ENCODE results near the gene NR5A2.

NR5A2 gene

DNA sequence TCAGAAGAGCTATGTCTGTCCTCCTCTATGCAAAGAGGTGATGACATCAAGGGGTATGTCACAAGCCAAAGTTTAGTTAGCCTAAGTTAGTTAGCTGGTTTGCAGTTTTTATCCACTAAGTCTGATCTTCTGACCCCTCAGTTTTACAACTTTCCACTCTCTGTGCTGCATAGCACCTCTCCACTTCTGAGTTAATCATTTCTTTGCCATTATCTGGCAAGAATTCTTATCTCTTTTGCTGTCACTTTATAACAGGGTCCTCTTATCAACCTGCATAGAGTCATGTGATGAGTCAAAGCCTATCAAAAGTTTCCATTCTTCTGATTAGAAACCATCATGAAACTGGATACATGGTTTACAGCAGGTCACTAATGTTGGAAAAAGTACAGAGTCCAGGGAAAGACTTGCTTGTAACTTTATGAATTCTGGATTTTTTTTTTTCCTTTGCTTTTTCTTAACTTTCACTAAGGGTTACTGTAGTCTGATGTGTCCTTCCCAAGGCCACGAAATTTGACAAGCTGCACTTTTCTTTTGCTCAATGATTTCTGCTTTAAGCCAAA, at the start of gene NR5A2:
Gene NR5A2 (plus strand): TSS at position 447 of the 560 bp plus-strand sequence. CDS start 138 bp downstream, outside the sequence.
- DNase-seq: no peak

DNA sequence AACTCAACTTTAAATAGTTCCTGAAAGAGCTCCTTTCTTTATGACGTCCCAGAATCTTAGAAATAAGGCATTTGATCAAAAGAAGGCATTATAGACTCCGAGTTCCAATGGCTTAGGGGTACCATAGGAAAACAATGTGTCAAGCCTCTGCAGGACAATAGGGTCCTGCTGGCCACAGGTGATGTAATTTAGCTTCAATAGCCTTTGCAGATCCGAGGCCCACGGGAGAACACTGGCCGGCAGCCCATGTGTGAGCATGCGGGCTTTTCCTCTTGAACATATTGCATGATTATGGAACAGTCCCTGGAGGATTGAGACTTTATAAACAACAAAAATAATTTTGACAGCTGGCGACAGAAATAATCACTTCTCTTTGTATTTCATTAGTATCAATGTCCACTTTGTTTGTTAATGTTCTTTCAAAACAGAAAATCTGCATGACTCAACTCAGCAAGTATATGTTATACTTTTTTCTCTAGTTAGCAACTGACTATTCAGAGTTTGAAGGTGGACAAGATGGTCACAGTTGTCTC, 49.0 kb upstream of the NR5A2 start:
- DNase-seq: no peak

GRCh38 chr1:199979071-199979470, 48.4 kb upstream of the NR5A2 start:
- no peak for DNase-seq

- DNase-seq: no peak
These were observed 45.9 kb upstream of the NR5A2 start for GRCh38 chr1:199981584-199981983.

GRCh38 chr1:199982606-199983005, 44.9 kb upstream of the NR5A2 start:
- no peak for DNase-seq

DNA sequence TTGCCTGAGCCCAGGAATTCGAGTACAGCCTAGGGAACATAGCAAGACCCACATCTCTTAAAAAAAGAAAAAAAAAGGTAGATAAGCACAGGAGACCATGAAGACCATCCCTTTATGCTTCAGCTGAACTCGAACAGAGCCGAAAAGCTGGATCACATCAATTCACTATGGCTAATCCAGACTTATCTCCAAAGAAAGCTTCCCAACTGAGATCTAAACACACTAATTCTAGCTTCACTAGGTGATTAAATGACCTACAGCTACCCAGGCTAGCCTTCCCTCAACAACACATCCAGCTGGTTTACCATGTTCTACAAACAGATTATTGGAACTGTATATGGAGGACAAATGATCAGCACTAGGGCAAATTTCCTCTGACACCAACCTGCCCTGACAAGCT, 44.0 kb upstream of the NR5A2 start:
- DNase-seq: no peak

GRCh38 chr1:199995096-199995685, 32.3 kb upstream of the NR5A2 start:
- DNase-seq: no peak

- no peak for DNase-seq
These were observed 22.3 kb upstream of the NR5A2 start for GRCh38 chr1:200005165-200005564.

DNA sequence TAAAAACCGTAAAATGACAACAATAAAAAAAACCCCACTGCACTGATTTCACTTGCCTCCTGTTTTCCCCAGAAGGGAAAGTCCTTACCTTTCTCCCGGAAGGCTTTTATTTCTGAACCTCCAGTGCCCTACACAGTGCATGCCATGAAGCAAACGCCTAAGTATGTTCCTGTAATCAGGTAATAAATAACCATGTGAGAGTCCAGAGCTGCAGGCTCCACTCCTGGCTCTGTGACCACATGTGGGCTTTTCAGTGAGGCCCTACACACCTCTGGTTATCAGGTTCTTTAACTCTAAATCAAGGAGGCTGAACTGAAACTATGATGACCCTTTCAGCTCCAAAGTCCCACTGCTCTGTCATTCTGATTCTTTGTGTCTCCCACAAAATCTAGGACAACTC, 20.8 kb upstream of the NR5A2 start:
- no peak for DNase-seq

DNA sequence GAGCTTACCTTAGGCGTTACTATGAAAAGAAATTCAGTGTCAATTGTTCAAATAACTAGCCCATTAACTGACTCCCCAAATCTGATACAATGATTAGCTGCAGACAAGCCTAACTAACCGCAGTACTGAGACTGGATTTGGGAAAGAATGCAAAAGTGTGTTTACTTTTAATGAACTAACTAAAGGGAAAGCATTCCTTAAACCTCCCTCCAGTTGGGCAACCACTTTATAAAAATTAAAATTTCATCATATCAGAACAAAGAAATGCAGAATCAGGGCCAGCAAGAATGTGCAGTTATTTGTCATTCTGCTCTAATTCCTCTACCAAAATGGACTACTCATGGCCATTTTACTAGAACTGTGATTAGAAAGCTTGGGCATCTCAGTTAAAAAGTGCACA, 11.7 kb upstream of the NR5A2 start:
- no peak for DNase-seq

DNA sequence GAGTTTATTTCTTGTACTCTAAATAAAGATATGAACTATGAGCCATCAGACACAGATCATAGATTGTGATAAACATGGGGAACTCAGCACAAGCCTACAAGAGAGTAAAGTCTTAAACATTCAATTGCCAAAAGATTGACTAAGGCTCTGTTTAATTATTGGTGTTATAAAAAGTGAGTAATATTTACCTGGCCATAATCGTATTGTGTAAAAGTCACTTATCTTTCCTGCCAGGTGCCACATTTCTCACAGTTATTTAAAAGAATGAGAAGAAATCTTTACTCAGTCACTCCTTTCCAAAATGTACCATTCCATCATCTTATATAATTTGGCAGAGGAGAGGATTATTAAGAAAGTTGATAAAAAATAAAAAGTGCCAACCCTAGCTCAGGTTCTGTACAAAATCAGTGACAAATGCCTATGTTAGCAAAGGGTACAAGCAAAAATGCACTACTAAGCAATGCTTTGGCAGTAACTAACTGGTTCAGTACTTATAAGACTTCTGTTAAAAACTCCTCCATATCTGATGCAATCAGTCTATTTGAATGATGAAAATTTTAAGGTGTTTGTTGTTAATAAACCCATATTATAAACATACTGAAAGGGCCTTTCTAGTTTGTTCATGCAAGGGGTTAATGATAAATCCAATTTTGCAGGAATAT, 5.8 kb upstream of the NR5A2 start:
- no peak for DNase-seq

GRCh38 chr1:200022239-200022804, 5.2 kb upstream of the NR5A2 start:
- DNase-seq: no peak

DNA sequence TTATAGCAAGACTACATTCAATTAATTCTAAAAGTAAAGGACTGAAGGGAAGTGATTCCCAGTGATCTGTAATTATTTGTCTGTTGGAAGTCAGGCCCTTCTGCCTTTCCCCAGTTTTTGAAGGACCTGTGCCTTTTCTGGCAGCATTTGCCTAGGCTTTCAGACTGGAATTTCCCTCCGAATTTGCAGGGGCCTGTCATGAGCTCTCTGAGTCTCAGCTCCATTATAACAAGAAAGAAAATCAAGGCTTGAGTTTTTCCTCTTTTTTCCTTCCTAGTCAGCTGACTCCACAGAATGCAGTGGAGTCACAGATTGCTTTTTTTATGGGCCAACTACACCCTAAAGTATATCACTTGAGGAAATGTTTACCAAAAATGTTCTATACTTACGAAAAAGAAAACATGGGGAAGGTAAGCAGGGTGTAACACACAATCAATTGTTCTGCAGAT, 1.1 kb downstream of the NR5A2 start:
- DNase-seq: no peak

DNA sequence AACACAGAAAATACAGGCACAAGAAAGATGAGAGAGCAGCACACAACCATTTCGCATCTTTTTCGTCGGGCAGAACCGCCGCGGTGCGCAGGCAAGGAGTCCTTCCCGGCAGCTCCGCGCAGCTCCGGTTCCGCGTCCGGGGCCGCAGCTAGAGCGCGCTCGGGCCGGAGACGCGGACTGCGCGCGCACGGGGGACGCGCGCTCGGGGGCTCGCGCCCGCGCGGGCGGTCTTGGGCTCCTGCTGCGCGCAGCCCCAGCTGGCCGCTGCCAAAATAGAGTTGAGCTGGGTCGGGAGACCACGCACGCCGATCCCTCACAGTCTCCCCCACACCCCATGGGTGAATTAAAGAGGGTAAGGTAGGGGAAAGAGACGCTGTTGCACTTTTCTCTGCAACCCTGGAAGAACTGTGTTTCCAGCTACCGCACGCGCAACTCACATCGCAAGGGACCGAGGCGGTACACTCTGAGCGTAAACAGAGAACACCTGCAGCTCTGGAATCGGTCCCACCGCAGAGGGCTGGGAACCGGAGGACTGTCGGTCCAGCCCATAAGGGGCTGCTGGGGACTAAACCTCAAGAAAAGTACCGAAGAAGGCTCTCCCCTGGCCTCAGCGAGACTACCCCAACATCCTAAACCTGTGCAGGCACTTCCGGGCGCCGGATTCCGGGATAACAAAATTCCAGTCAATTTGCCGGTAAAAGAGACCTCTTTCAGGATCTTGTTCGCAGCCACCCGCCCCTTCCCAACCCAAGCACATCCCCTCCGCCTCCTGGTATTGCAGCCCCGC, 1.7 kb downstream of the NR5A2 start:
- DNase-seq: peak in 1 of 2 donors; percentile 44

- no peak for DNase-seq
These were observed 2.3 kb downstream of the NR5A2 start for GRCh38 chr1:200029822-200030152.

DNA sequence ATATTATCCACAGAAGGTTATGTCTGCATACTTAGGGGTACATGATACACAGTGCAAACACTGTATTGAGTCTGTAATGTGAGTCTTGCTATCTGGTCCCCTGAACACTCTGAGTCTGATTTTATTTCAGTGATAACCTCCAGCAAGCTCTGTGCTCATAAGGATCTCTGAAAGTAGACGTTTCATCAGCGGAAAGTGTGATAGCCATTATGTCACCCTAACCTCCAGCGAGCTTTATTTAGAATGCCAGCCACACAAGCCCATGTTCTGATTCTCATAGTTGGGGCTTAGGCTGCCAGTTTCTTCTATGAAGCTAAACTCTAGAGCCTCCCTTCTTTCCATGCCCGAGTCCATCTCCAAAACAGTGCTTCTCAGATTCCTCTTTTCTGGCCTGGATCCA, 3.3 kb downstream of the NR5A2 start:
- DNase-seq: no peak

DNA sequence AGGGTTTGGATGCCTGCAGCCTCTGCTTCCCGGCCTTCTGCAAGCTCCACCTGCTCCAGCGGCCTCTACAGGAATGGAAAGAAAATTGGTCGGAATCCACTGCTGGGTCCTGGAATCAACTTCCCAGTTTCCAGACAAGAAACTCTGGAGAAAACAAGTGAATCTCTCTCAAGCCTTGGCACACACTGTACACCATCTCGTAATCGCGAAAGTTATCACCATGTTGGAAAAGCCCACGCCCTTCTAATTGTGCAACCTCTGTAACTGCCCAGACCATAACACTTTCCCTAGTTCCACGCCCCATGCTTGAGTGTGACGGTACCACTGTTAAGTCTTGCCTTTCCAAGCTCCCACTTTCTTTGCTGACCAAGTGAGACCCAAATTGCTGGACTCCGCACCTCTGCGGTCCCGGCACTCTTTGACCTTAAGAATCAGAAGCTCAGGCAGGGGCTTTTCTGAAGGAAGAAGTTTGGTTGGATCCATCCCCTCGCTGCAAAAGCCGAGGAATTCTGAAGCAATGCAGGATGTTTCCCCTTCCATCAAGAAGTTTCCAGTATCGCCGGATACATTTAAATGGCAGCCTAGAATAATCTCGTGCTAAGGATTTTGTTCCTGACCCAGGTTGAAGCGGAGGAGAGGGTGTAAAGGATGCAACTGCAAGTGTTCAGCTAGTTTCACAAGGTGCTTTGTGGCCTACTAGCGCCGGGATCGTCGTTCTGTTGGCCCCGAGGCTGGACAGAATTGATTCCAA, 6.2 kb downstream of the NR5A2 start:
- DNase-seq: no peak

GRCh38 chr1:200034262-200034557, 6.7 kb downstream of the NR5A2 start:
- DNase-seq: no peak

GRCh38 chr1:200034761-200035396, 7.4 kb downstream of the NR5A2 start:
- DNase-seq: no peak

- DNase-seq: no peak
These were observed 8.0 kb downstream of the NR5A2 start for GRCh38 chr1:200035397-200035955.

- DNase-seq: no peak
These were observed 8.6 kb downstream of the NR5A2 start for GRCh38 chr1:200035956-200036618.
